Daoy (cell line): Measurements from ENCODE around the gene RNF150. TPM values are rescaled to one million over a fixed set of nuclear protein-coding genes. Genes with fewer than 3 reads are reported as not detected.
"Not testable (repeated sequence)": the region's sequence is repeated elsewhere in the genome, so short reads cannot be mapped to it uniquely, and the experiment has no call there.

ENCODE experiments used
- DNase-seq: peaks from one replicate; pipeline ENCODE4 v3.0.0-alpha.2; 2015; ENCODE audit warnings: low read depth
- total RNA-seq: library from RNA; depleted of rRNA; stranded (reverse); fragments of >200 nt; shearing (Covaris generic); gene quantifications from 2 replicates; pipeline ENCODE4 v1.2.3, GENCODE V29; 2014; rRNA removed

Gene RNF150
- total RNA-seq, 1 experiment from 2014 or later, result 2.4 TPM

DNA sequence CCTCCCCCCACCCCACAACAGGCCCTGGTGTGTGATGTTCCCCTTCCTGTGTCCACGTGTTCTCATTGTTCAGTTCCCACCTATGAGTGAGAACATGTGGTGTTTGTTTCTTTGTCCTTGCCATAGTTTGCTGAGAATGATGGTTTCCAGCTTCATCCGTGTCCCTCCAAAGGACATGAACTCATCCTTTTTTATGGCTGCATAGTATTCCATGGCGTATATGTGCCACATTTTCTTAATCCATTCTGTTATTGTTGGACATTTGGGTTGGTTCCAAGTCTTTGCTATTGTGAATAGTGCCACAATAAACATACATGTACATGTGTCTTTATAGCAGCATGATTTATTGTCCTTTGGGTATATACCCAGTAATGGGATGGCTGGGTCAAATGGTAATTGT, 312.7 kb downstream of the RNF150 start:
- not testable (repeated sequence) for DNase-seq

DNA sequence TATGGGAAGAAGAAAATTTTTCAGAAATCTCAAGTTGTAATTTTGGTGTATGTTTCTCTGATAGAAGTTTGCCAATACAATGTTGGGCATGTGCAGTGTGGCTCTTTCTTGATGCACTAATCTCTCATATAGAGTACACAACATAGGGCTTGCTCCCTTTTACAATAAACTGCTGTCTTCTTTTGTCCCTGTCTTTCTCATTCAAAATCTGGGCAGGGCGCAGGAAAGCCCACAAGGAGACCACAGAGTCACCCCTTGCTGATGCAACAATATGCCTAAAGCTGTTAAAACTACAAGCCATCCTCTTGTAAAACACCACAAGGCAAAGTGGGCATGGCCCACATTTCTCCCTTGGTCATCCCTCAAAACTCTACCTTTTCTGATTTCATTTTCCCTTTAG, 313.7 kb downstream of the RNF150 start:
- DNase-seq, result no peak

DNA sequence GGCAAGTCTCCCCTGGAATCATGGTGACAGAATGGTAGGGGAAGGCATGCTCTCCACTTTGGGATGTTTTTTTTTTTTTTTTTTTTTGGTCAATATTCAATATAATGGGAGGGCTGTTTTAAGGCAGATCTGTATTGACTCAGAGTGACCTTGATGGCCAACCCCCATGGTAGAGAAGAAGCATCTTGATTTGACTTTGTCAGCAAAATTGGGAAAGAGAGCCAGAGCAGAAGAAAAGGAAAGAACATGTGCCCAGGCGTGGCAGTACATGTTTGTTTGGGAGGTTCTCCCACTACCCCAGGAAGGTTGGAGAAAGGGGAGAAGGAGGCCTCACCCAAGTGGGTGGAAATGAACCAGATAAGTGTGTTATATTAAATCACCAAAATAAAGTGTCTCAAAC, 314.8 kb downstream of the RNF150 start:
- DNase-seq, result no peak

- no peak for DNase-seq
These were observed 316.3 kb downstream of the RNF150 start for GRCh38 chr4:140816806-140817510.

GRCh38 chr4:140813804-140814203, 319.5 kb downstream of the RNF150 start:
- no peak for DNase-seq

- DNase-seq, result no peak
These were observed 320.4 kb downstream of the RNF150 start for GRCh38 chr4:140812916-140813315.

DNA sequence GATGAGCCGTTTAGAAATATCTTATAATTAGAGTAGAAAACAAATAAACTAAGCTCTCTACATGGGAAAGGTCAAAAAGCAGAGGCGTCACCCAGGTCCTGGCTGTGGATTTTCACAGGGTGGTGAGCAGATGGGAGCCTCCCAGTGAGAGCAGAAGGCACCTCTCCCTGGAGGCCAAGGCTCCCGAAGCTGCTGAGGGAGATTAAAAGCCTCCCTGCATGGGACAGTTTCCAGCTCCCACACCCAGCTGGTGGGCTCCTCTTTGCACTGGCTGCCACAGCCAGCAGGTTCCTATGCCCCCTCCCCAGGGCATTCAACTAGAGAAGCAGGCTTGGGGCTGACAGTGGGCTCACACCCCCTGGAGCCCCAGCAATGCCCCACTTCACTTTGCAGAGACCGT, 321.8 kb downstream of the RNF150 start:
- no peak for DNase-seq

- not testable (repeated sequence) for DNase-seq
These were observed 322.6 kb downstream of the RNF150 start for GRCh38 chr4:140810591-140811169.

Other genes with a start within 250 kb of the RNF150 start
- 24.6 and 38.2 TPM in 2 replicates for gene ZNF330, start 87.4 kb upstream of the RNF150 start, total RNA-seq